Measurements from ENCODE around the gene ZNF365. TPM values are rescaled to one million over a fixed set of nuclear protein-coding genes. Genes with fewer than 3 reads are reported as not detected.

ZNF365 gene
- total and polyA plus RNA-seq, 8 donors, result 0.18 to 0.40 TPM; not detected in 6

GRCh38 chr10:62413652-62414051 lies 39.5 kb downstream of the ZNF365 start:
- intact Hi-C loops (cut with DNase I; ENCODE audit: low total_unique reads), result no loop called here
- WGBS, 5 donors, result 35 to 64% (median 56%) methylated on average over 2 of the region's 2 CpGs

GRCh38 chr10:62414359-62414758 lies 40.2 kb downstream of the ZNF365 start:
- no peak overlapping the region for H3K4me3 ChIP-seq
- no peak for DNase-seq
- no peaks in the 10 kb centered on the region for H3K27me3 ChIP-seq
- H3K9me3 ChIP-seq, result peaks cover 3 to 24% (median 14%) of the 10 kb centered on the region in 4 donors
- no peaks in the 10 kb centered on the region for H3K4me1 ChIP-seq
- TF ChIP-seq CTCF (IDR thresholded peaks at IDR 0.05) (no peak), POLR2A (IDR thresholded peaks at IDR 0.05) (no peak), POLR2AphosphoS5 (IDR thresholded peaks at IDR 0.05) (no peak), EP300 (IDR thresholded peaks at IDR 0.05) (no peak)
- intact Hi-C loops (cut with DNase I; ENCODE audit: low total_unique reads), result no loop called here
- H3K27ac ChIP-seq, result no peak overlapping the region
- 0 to 58% (median 0%) methylated on average over 1 of the region's 1 CpG for WGBS, 5 donors
- no peaks in the 10 kb centered on the region for H3K36me3 ChIP-seq

More at GRCh38 chr10:62413652-62414051, 39.5 kb downstream of the ZNF365 start:
- Histone ChIP-seq H3K9me3 (peaks cover 3 to 28% (median 18%) of the 10 kb centered on the region in 4 donors), H3K27ac (no peak overlapping the region), H3K27me3 (no peaks in the 10 kb centered on the region), H3K4me1 (no peaks in the 10 kb centered on the region), H3K4me3 (no peak overlapping the region), H3K36me3 (no peaks in the 10 kb centered on the region)
- no peak for DNase-seq
- no peak for TF ChIP-seq CTCF (IDR thresholded peaks at IDR 0.05)
- no peak for TF ChIP-seq POLR2AphosphoS5 (IDR thresholded peaks at IDR 0.05)
- no peak for TF ChIP-seq POLR2A (IDR thresholded peaks at IDR 0.05)
- TF ChIP-seq EP300 (IDR thresholded peaks at IDR 0.05), result no peak

GRCh38 chr10:62422068-62422590 lies 48.0 kb downstream of the ZNF365 start:
- WGBS, 5 donors, result 0 to 40% (median 0%) methylated on average over 1 of the region's 1 CpG
- no peaks in the 10 kb centered on the region for H3K9me3 ChIP-seq
- intact Hi-C loops (cut with DNase I; ENCODE audit: low total_unique reads), result no loop called here
- H3K4me3 ChIP-seq, result no peak overlapping the region
- no peaks in the 10 kb centered on the region for H3K4me1 ChIP-seq
- no peak for DNase-seq
- no peaks in the 10 kb centered on the region for H3K36me3 ChIP-seq
- TF ChIP-seq POLR2AphosphoS5 (IDR thresholded peaks at IDR 0.05), result no peak
- no peak for TF ChIP-seq EP300 (IDR thresholded peaks at IDR 0.05)
- TF ChIP-seq CTCF (IDR thresholded peaks at IDR 0.05), result no peak
- no peak for TF ChIP-seq POLR2A (IDR thresholded peaks at IDR 0.05)
- H3K27me3 ChIP-seq, result no peaks in the 10 kb centered on the region
- no peak overlapping the region for H3K27ac ChIP-seq

GRCh38 chr10:62424026-62424425 lies 49.9 kb downstream of the ZNF365 start:
- no peak overlapping the region for H3K27ac ChIP-seq
- H3K4me1 ChIP-seq, result no peaks in the 10 kb centered on the region
- no peak for DNase-seq
- intact Hi-C loops (cut with DNase I; ENCODE audit: low total_unique reads), result no loop called here
- no peaks in the 10 kb centered on the region for H3K36me3 ChIP-seq
- TF ChIP-seq CTCF (IDR thresholded peaks at IDR 0.05) (no peak), EP300 (IDR thresholded peaks at IDR 0.05) (no peak), POLR2AphosphoS5 (IDR thresholded peaks at IDR 0.05) (no peak), POLR2A (IDR thresholded peaks at IDR 0.05) (no peak)
- WGBS, 5 donors, result 84 to 100% (median 91%) methylated on average over 1 of the region's 1 CpG
- H3K9me3 ChIP-seq, result no peaks in the 10 kb centered on the region
- H3K4me3 ChIP-seq, result no peak overlapping the region
- no peaks in the 10 kb centered on the region for H3K27me3 ChIP-seq

Data from stomach (tissue), 9 donors.